Measurements from ENCODE around the gene NDUFC2. TPM values are rescaled to one million over a fixed set of nuclear protein-coding genes. Genes with fewer than 3 reads are reported as not detected.

NDUFC2 gene
- total RNA-seq, 1 donor from 2014 or later = 175 TPM

DNA sequence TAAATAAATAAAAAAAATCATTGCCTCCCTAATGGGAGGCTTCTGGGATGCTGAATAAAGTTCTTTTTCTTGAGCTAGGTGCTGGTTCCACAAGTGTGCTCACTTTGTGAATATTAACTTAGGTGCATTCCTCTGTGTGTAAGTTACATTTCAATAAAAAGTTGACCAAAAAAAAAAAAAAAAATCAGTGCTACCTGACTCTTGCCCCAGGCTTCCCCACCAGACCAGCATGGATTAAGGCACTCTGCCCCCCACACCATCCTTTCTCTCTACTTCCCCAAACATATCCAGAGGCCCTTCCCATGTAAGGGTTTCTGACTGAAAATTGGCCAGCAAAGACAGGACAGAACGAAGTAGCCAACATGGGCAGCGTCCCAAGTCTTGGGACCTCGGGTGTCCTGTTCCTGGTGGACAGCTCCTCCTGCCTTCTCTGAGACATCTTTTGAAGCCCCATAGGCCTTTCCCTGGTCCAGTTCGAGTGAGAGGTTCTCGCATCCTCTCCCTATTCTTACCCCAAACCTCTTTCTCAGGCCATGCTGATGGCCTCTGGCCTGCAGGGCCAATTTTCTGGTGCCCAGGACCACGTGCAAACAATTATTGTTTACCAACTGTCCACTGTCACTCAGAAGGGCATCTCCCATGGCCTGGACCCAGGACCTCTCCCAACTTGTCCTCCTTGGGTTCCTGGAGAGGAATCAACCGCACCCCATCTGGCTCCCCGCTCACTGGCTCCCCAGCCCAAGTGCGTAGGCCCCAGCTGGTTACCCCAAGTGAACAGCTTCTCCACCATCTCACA lies 41.6 kb downstream of the NDUFC2 start:
- Mint-ChIP-seq H3K4me1 (ENCODE audit: low read depth) (peaks cover 51% of the 10 kb centered on the region), H3K4me3 (ENCODE audit: unreplicated experiment) (no peak overlapping the region), H3K27me3 (ENCODE audit: low read depth) (no peaks in the 10 kb centered on the region), H3K36me3 (ENCODE audit: low read depth) (no peaks in the 10 kb centered on the region), H3K27ac (ENCODE audit: unreplicated experiment) (peak overlapping the region; percentile 23), H3K9me3 (ENCODE audit: low read depth) (no peaks in the 10 kb centered on the region)
- TF ChIP-seq, protein P1, sequence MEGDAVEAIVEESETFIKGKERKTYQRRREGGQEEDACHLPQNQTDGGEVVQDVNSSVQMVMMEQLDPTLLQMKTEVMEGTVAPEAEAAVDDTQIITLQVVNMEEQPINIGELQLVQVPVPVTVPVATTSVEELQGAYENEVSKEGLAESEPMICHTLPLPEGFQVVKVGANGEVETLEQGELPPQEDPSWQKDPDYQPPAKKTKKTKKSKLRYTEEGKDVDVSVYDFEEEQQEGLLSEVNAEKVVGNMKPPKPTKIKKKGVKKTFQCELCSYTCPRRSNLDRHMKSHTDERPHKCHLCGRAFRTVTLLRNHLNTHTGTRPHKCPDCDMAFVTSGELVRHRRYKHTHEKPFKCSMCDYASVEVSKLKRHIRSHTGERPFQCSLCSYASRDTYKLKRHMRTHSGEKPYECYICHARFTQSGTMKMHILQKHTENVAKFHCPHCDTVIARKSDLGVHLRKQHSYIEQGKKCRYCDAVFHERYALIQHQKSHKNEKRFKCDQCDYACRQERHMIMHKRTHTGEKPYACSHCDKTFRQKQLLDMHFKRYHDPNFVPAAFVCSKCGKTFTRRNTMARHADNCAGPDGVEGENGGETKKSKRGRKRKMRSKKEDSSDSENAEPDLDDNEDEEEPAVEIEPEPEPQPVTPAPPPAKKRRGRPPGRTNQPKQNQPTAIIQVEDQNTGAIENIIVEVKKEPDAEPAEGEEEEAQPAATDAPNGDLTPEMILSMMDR (IDR thresholded peaks at IDR 0.05) = no peak
- DNase-seq (ENCODE audit: low spot score) = no peak

DNA sequence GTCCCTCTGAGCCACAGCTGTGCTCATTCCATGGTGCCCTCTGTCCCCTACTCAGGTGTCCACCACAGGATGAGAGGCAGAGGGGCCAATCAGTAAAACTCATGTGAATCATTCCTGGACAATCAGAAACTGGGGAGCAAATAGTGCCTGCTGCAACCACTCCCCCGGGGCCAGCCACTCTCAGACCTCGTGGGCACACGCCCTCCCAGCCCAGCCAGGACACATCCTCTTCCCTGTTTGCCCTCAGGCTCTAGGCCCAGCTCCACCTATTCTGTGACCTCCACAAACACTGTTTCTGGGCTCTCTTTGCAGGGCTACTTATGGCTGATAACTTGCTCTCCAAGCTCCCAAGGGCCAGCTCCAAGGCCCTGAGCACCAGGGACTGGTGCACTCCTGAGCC lies 42.6 kb downstream of the NDUFC2 start:
- Mint-ChIP-seq H3K9me3 (ENCODE audit: low read depth) (no peaks in the 10 kb centered on the region), H3K27ac (ENCODE audit: unreplicated experiment) (no peak overlapping the region), H3K4me3 (ENCODE audit: unreplicated experiment) (no peak overlapping the region), H3K4me1 (ENCODE audit: low read depth) (peaks cover 51% of the 10 kb centered on the region), H3K27me3 (ENCODE audit: low read depth) (no peaks in the 10 kb centered on the region), H3K36me3 (ENCODE audit: low read depth) (no peaks in the 10 kb centered on the region)
- TF ChIP-seq, protein P1 (IDR thresholded peaks at IDR 0.05) = no peak
- DNase-seq (ENCODE audit: low spot score) = no peak

DNA sequence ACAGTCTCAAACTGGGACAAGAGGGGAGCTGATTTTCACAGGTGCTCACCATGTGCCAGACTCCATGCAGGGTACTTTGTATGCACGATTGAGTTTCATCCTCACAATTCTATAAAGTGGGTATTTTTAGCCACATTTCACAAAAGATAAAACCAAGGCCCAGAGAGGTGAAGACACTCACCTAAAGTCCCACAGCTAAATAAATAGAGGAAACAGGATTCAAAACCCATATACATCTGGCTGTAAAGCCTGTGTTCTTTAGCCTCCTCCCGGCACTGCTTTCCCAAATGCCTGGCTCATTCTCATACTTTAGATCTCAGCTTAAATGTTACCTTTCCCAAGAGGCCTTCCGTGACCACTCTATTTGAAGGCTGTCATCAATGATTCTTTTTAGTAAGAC lies 43.3 kb downstream of the NDUFC2 start:
- H3K4me1 Mint-ChIP-seq (ENCODE audit: low read depth) = peaks cover 50% of the 10 kb centered on the region
- DNase-seq (ENCODE audit: low spot score) = no peak
- no peaks in the 10 kb centered on the region for H3K9me3 Mint-ChIP-seq (ENCODE audit: low read depth)
- H3K27me3 Mint-ChIP-seq (ENCODE audit: low read depth) = no peaks in the 10 kb centered on the region
- no peak overlapping the region for H3K27ac Mint-ChIP-seq (ENCODE audit: unreplicated experiment)
- H3K4me3 Mint-ChIP-seq (ENCODE audit: unreplicated experiment) = no peak overlapping the region
- H3K36me3 Mint-ChIP-seq (ENCODE audit: low read depth) = no peaks in the 10 kb centered on the region
- TF ChIP-seq, protein P1 (IDR thresholded peaks at IDR 0.05) = no peak

DNA sequence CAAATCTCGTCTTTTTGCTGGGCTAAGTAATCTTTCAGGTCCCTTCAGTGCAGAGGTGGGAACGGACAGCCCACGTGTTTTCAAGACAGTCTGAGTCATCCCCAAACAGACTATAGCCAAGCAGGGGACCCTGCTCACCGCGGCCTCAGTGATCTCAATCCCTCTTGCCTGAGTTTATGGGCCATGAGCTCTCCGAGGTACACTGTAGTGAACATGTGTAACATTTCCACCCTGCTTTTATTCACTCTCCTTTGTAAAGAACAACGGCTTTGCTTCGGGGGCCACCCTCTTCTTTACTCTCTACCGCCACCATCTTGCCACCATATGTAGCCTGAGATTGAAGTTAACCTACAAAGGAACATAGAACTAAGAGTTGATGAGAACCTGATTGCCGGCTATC lies 45.0 kb downstream of the NDUFC2 start:
- Mint-ChIP-seq H3K4me3 (ENCODE audit: unreplicated experiment) (no peak overlapping the region), H3K27ac (ENCODE audit: unreplicated experiment) (no peak overlapping the region)

DNA sequence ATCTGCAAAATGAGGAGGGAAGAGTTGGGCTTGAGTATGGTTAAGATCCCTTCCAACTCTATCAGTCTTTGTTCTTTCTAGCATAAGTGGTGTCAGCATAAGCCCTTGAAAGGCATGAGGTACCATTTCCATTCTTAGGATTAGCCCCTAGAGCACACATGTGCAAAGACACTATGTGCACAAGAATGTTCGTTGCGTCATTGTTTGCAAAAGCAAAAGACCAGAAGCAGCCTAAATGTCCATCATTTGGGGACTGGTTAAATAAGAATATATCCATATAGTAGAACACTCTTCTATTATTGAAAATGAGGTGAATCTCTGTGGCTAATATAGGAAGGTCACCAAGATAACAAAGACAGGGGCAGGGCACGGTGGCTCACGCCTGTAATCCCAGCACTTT lies 46.6 kb downstream of the NDUFC2 start:
- Mint-ChIP-seq H3K4me3 (ENCODE audit: unreplicated experiment) (no peak overlapping the region), H3K36me3 (ENCODE audit: low read depth) (no peaks in the 10 kb centered on the region), H3K4me1 (ENCODE audit: low read depth) (peaks cover 31% of the 10 kb centered on the region), H3K9me3 (ENCODE audit: low read depth) (no peaks in the 10 kb centered on the region), H3K27me3 (ENCODE audit: low read depth) (no peaks in the 10 kb centered on the region), H3K27ac (ENCODE audit: unreplicated experiment) (no peak overlapping the region)
- TF ChIP-seq, protein P1 (IDR thresholded peaks at IDR 0.05) = no peak
- DNase-seq (ENCODE audit: low spot score) = no peak

More for the DNA sequence above, 45.0 kb downstream of the NDUFC2 start:
- DNase-seq (ENCODE audit: low spot score) = no peak
- H3K36me3 Mint-ChIP-seq (ENCODE audit: low read depth) = no peaks in the 10 kb centered on the region
- no peaks in the 10 kb centered on the region for H3K27me3 Mint-ChIP-seq (ENCODE audit: low read depth)
- H3K9me3 Mint-ChIP-seq (ENCODE audit: low read depth) = no peaks in the 10 kb centered on the region
- H3K4me1 Mint-ChIP-seq (ENCODE audit: low read depth) = peaks cover 46% of the 10 kb centered on the region
- TF ChIP-seq, protein P1 (IDR thresholded peaks at IDR 0.05) = no peak

Data from chondrocyte (in vitro differentiated cells).